A204.1 (cell line): ENCODE results near the gene TBL1XR1.
"Not testable (repeated sequence)": the region's sequence is repeated elsewhere in the genome, so short reads cannot be mapped to it uniquely, and the experiment has no call there.

ENCODE experiments used
- FAIRE-seq: peaks from 2 replicates; lab custom pipeline; 2012; peaks lifted over from hg19 to GRCh38; lab: Jason Lieb, UNC

The TBL1XR1 gene

GRCh38 chr3:177208223-177208622 is 10.9 kb upstream of the TBL1XR1 start:
- peak; percentile 30 for FAIRE-seq

- no peak for FAIRE-seq
These were observed 9.7 kb upstream of the TBL1XR1 start for GRCh38 chr3:177206936-177207335.

- FAIRE-seq: no peak
These were observed 6.6 kb upstream of the TBL1XR1 start for GRCh38 chr3:177203689-177204395.

- not testable (repeated sequence) for FAIRE-seq
These were observed 5.7 kb upstream of the TBL1XR1 start for GRCh38 chr3:177203016-177203415.

- FAIRE-seq: no peak
These were observed 4.6 kb upstream of the TBL1XR1 start for GRCh38 chr3:177201700-177202397.

- no peak for FAIRE-seq
These were observed 2.0 kb upstream of the TBL1XR1 start for GRCh38 chr3:177199206-177199760.

GRCh38 chr3:177197727-177198460 is 612 bp upstream of the TBL1XR1 start:
- FAIRE-seq: no peak

- no peak for FAIRE-seq
These were observed 734 bp downstream of the TBL1XR1 start for GRCh38 chr3:177196456-177197040.

- FAIRE-seq: no peak
These were observed 1.2 kb downstream of the TBL1XR1 start for GRCh38 chr3:177196008-177196455.

- FAIRE-seq: no peak
These were observed 1.9 kb downstream of the TBL1XR1 start for GRCh38 chr3:177195242-177195991.

GRCh38 chr3:177194299-177194698 is 3.0 kb downstream of the TBL1XR1 start:
- no peak for FAIRE-seq

GRCh38 chr3:177193688-177194268 is 3.5 kb downstream of the TBL1XR1 start:
- no peak for FAIRE-seq

- FAIRE-seq: not testable (repeated sequence)
These were observed 4.0 kb downstream of the TBL1XR1 start for GRCh38 chr3:177193275-177193674.

- FAIRE-seq: no peak
These were observed 6.3 kb downstream of the TBL1XR1 start for GRCh38 chr3:177190756-177191681.

- FAIRE-seq: not testable (repeated sequence)
These were observed 7.1 kb downstream of the TBL1XR1 start for GRCh38 chr3:177190184-177190583.

- FAIRE-seq: not testable (repeated sequence)
These were observed 9.0 kb downstream of the TBL1XR1 start for GRCh38 chr3:177188325-177188724.

GRCh38 chr3:177186306-177186705 is 11.0 kb downstream of the TBL1XR1 start:
- no peak for FAIRE-seq

- FAIRE-seq: no peak
These were observed 12.2 kb downstream of the TBL1XR1 start for GRCh38 chr3:177185035-177185574.

- FAIRE-seq: not testable (repeated sequence)
These were observed 12.7 kb downstream of the TBL1XR1 start for GRCh38 chr3:177184602-177185001.

GRCh38 chr3:177182352-177182751 is 14.9 kb downstream of the TBL1XR1 start:
- no peak for FAIRE-seq
